ENCODE data around the gene UGT8.
A peak's percentile ranks its signal among the peaks of the same experiment; 100 is the strongest.

Gene UGT8

GRCh38 chr4:114692958-114693357 is 94.4 kb downstream of the UGT8 start:
- no peak for DNase-seq

GRCh38 chr4:114694770-114695169 is 96.2 kb downstream of the UGT8 start:
- DNase-seq: peak; percentile 10

- DNase-seq: no peak
Measured at GRCh38 chr4:114698231-114698630, 99.6 kb downstream of the UGT8 start.

GRCh38 chr4:114701491-114701890 is 102.9 kb downstream of the UGT8 start:
- no peak for DNase-seq

GRCh38 chr4:114717432-114717831 is 118.8 kb downstream of the UGT8 start:
- DNase-seq: no peak

GRCh38 chr4:114725066-114725465 is 126.5 kb downstream of the UGT8 start:
- no peak for DNase-seq

- DNase-seq: no peak
Measured at GRCh38 chr4:114727461-114727860, 128.9 kb downstream of the UGT8 start.
